Activated CD8-positive, alpha-beta memory T cell treated with anti-CD3 and anti-CD28 coated beads for 48 hours (primary cell): ENCODE data around the gene ADGRA1.

Source experiments
- DNase-seq, 3 experiments: peaks; one replicate each; pipeline ENCODE4 v3.0.0-alpha.2; 2020; ENCODE audit warnings: low read depth in 2 of 3, low spot score in 2 of 3

Gene ADGRA1

GRCh38 chr10:133055470-133055869 lies 32.3 kb upstream of the ADGRA1 start:
- no peak for DNase-seq

GRCh38 chr10:133056001-133056400 lies 31.7 kb upstream of the ADGRA1 start:
- DNase-seq = no peak

- DNase-seq = no peak
Observed at GRCh38 chr10:133056651-133057178, 31.0 kb upstream of the ADGRA1 start.

- no peak for DNase-seq
Observed at GRCh38 chr10:133058331-133059092, 29.2 kb upstream of the ADGRA1 start.

GRCh38 chr10:133059093-133059470 lies 28.6 kb upstream of the ADGRA1 start:
- no peak for DNase-seq

- no peak for DNase-seq
Observed at GRCh38 chr10:133059571-133059970, 28.2 kb upstream of the ADGRA1 start.

- DNase-seq = no peak
Observed at GRCh38 chr10:133060022-133060421, 27.7 kb upstream of the ADGRA1 start.

- DNase-seq = no peak
Observed at GRCh38 chr10:133060466-133060865, 27.3 kb upstream of the ADGRA1 start.

- no peak for DNase-seq
Observed at GRCh38 chr10:133060881-133061280, 26.8 kb upstream of the ADGRA1 start.

GRCh38 chr10:133061296-133062038 lies 26.3 kb upstream of the ADGRA1 start:
- DNase-seq = no peak

GRCh38 chr10:133062085-133062484 lies 25.6 kb upstream of the ADGRA1 start:
- DNase-seq = no peak

GRCh38 chr10:133062635-133063034 lies 25.1 kb upstream of the ADGRA1 start:
- DNase-seq = no peak

- no peak for DNase-seq
Observed at GRCh38 chr10:133067149-133068105, 20.3 kb upstream of the ADGRA1 start.

- DNase-seq = no peak
Observed at GRCh38 chr10:133068111-133069032, 19.4 kb upstream of the ADGRA1 start.

GRCh38 chr10:133069033-133069525 lies 18.6 kb upstream of the ADGRA1 start:
- no peak for DNase-seq

GRCh38 chr10:133070405-133070804 lies 17.3 kb upstream of the ADGRA1 start:
- DNase-seq = no peak

- DNase-seq = no peak
Observed at GRCh38 chr10:133070810-133071209, 16.9 kb upstream of the ADGRA1 start.

GRCh38 chr10:133071733-133072132 lies 16.0 kb upstream of the ADGRA1 start:
- no peak for DNase-seq

GRCh38 chr10:133072196-133072595 lies 15.5 kb upstream of the ADGRA1 start:
- no peak for DNase-seq
